Prostate gland (tissue), 2 donors: ENCODE results near the gene BLVRB. TPM values are rescaled to one million over a fixed set of nuclear protein-coding genes. Genes with fewer than 3 reads are reported as not detected.
"Not testable (repeated sequence)": the region's sequence is repeated elsewhere in the genome, so short reads cannot be mapped to it uniquely, and the experiment has no call there.

Source experiments
- DNase-seq: peaks from one replicate; pipeline ENCODE4 v3.0.0-alpha.2; 2019; ENCODE audit warnings: low spot score
- H3K27ac ChIP-seq, 2 donors: fragments of 200-600 bp; sonication (generic); 2 replicates each; pipeline ENCODE4 v1.5.1; 2017 to 2019
- H3K27me3 ChIP-seq: fragments of 200-600 bp; sonication (generic); replicated peaks from 2 replicates; pipeline ENCODE4 v1.5.1; 2019; ENCODE audit not compliant: insufficient read depth
- H3K36me3 ChIP-seq, 2 donors: fragments of 200-600 bp; sonication (generic); 1 replicate in 1 of 2; 2 replicates in 1 of 2; pipeline versions ENCODE4 v1.5.1 to v1.8.1; 2017 to 2019
- H3K4me1 ChIP-seq: fragments of 200-600 bp; sonication (generic); replicated peaks from 2 replicates; pipeline ENCODE4 v1.5.1; 2019
- H3K4me3 ChIP-seq, 2 donors: fragments of 200-600 bp; sonication (generic); 2 replicates each; pipeline ENCODE4 v1.5.1; 2017 to 2019
- H3K9me3 ChIP-seq: fragments of 200-600 bp; sonication (generic); 2 replicates; pipeline ENCODE4 v1.5.1; 2017
- POLR2A ChIP-seq: fragments of 450-650 bp; IDR thresholded peaks from one replicate; pipeline ENCODE4 v1.6.1; 2016; ENCODE audit warnings: antibody characterized with exemption, mild to moderate bottlenecking
- POLR2AphosphoS5 ChIP-seq: sonication (generic); formaldehyde crosslinking; IDR thresholded peaks from one replicate; pipeline ENCODE4 v1.6.1; 2017; ENCODE audit warnings: antibody characterized with exemption
- WGBS: methylation state at CpG from one replicate; pipeline ENCODE4 v1.1.5; 2018; 5-methylcytosine and 5-hydroxymethylcytosine counted together
- intact Hi-C: fragments of 100-400 bp; cut with DNase I; formaldehyde crosslinking; loops from one replicate; pipeline ENCODE4 v1.14.2; 2022
- total RNA-seq, 2 donors: library from RNA; depleted of rRNA; stranded (reverse); fragments of >200 nt; gene quantifications; one replicate each; pipeline ENCODE4 v1.1.0, GENCODE V29; 2016
- TF ChIP-seq, protein P1 (sequence below), 4 experiments: fragments of 200-600 bp in 2 of 4; fragments of 450-650 bp in 2 of 4; sonication (generic) in 2 of 4; IDR thresholded peaks; 1 replicate in 3 of 4; 2 replicates in 1 of 4; pipeline ENCODE4 v1.5.1; 2016 to 2019; ENCODE audit warnings: antibody characterized with exemption in 4 of 4, mild to moderate bottlenecking in 2 of 4, moderate library complexity in 2 of 4

Gene BLVRB
- total RNA-seq, 2 donors from 2014 or later: 101 to 261 TPM

DNA sequence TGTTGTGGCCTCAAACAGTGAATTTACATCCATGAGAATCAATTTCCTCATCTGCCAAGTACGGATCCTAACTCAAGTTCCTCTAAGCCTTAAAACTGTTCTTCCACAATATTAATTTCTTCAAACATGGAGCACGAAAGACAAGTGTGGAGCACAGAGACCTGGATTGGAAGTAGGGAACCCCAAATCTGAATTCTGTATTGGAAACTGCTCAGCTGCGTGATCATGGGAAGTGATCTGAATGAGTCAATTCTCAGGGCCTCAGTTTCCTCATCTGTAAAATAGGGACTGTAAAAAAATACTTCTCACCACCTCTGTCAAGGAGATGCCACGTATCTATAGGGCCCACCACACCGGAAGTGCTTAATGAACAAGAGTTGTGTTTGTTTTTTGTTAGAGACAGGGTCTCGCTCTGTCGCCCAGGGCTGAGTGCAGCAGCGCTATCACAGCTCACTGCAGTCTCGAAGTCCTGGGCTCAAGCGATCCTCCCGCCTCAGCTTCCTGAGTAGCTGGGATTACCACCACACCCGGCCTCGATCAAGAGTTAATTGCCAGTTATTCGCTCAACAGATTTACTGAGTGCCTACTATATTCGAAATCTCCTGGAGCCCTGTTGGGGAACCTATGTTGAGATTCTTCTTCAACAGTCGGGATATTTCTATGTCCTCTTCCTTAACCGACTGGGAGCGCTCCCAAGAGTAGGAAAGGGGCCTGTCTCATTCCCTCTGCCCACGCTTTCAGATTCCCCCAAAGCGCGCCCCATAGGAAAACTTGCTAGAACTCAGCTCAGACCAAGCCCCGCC is 23.0 kb downstream of the BLVRB start:
- Histone ChIP-seq H3K27me3 (no peaks in the 10 kb centered on the region), H3K9me3 (no peaks in the 10 kb centered on the region), H3K27ac (peak overlapping the region; percentile 99), H3K4me3 (peak overlapping the region; percentile 85 to 97), H3K36me3 (peaks cover 0 to 9% of the 10 kb centered on the region in 2 donors), H3K4me1 (peaks cover 19% of the 10 kb centered on the region)
- WGBS: 20% methylated on average over 22 of the region's 22 CpGs
- DNase-seq: no peak
- intact Hi-C loops: loop anchor here (10.0 kb wide), 1 partner anchor 152 kb away; no protein-coding TSS in a partner anchor
- TF ChIP-seq POLR2AphosphoS5: no peak
- no peak for TF ChIP-seq POLR2A
- TF ChIP-seq, protein P1, sequence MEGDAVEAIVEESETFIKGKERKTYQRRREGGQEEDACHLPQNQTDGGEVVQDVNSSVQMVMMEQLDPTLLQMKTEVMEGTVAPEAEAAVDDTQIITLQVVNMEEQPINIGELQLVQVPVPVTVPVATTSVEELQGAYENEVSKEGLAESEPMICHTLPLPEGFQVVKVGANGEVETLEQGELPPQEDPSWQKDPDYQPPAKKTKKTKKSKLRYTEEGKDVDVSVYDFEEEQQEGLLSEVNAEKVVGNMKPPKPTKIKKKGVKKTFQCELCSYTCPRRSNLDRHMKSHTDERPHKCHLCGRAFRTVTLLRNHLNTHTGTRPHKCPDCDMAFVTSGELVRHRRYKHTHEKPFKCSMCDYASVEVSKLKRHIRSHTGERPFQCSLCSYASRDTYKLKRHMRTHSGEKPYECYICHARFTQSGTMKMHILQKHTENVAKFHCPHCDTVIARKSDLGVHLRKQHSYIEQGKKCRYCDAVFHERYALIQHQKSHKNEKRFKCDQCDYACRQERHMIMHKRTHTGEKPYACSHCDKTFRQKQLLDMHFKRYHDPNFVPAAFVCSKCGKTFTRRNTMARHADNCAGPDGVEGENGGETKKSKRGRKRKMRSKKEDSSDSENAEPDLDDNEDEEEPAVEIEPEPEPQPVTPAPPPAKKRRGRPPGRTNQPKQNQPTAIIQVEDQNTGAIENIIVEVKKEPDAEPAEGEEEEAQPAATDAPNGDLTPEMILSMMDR (IDR thresholded peaks at IDR 0.05): no peak

DNA sequence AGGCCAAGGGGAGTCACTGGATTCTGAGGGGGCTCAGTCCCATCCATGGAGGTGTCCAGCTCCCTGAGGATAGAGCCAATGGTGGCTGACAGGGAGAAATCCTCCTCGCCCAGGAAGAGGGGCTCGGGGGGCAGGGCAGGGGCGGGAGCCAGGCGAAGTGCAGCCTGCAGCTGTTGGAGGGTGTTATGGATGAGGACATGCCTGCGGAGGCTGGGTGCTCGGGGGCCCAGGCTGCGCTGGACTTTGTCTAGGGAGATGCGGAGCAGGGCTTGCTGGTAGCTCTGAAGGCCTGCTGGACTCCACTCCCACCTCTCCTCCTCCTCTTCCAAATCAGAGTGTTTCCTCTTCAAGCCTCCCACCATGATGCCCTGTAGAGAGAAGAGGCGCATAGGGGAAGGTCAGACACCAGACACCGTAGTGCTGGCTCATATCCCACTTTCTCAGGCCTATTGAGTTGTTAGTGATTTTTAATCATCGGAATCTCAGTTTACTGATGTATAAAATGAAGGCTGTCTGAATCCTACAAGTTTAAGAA is 23.8 kb downstream of the BLVRB start:
- DNase-seq: no peak
- H3K4me3 ChIP-seq: no peak overlapping the region
- H3K36me3 ChIP-seq: peaks cover 0 to 9% of the 10 kb centered on the region in 2 donors
- TF ChIP-seq POLR2AphosphoS5: no peak
- TF ChIP-seq POLR2A: no peak
- TF ChIP-seq, protein P1 (IDR thresholded peaks at IDR 0.05): no peak
- no peaks in the 10 kb centered on the region for H3K9me3 ChIP-seq
- H3K27ac ChIP-seq: peak overlapping the region; percentile 99
- H3K4me1 ChIP-seq: peaks cover 19% of the 10 kb centered on the region
- 82% methylated on average over 11 of the region's 11 CpGs for WGBS
- H3K27me3 ChIP-seq: no peaks in the 10 kb centered on the region
- intact Hi-C loops: loop anchor here (10.0 kb wide), 1 partner anchor 153 kb away; no protein-coding TSS in a partner anchor

DNA sequence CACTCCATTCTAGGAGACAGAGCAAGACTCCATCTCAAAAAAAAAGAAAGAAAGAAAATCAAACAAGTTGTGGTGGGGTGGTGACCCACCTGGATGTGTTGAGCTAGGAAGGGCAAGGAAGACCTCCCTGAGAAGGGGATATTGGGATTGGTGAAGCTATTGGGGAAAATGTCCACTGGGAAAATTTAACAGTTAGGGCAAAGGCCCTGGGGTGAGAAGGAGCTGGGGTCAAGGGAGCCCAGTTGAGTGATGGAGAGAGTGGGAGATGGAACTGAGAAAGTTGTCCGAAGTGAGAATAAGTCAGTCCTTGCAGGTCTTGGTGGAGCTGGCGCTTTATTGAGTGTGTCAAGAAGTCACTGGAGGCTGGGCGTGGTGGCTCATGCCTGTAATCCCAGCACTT is 27.3 kb downstream of the BLVRB start:
- Histone ChIP-seq H3K27ac (no peak overlapping the region), H3K27me3 (no peaks in the 10 kb centered on the region), H3K9me3 (no peaks in the 10 kb centered on the region), H3K4me1 (peaks cover 16% of the 10 kb centered on the region), H3K4me3 (no peak overlapping the region), H3K36me3 (peaks cover 0 to 9% of the 10 kb centered on the region in 2 donors)
- TF ChIP-seq, protein P1 (IDR thresholded peaks at IDR 0.05): no peak
- TF ChIP-seq POLR2AphosphoS5 (no peak), POLR2A (no peak)
- intact Hi-C loops: no loop called here
- no peak for DNase-seq
- WGBS: 100% methylated on average over 3 of the region's 3 CpGs

GRCh38 chr19:40433391-40434216 is 31.9 kb downstream of the BLVRB start:
- Histone ChIP-seq H3K27me3 (no peaks in the 10 kb centered on the region), H3K9me3 (no peaks in the 10 kb centered on the region), H3K4me1 (no peaks in the 10 kb centered on the region), H3K4me3 (peak overlapping the region; percentile 32 to 36), H3K27ac (peak overlapping the region; percentile 93 to 98), H3K36me3 (no peaks in the 10 kb centered on the region)
- under 1% methylated on average over 26 of the region's 50 CpGs for WGBS
- peak; percentile 89 for DNase-seq
- TF ChIP-seq POLR2A (peak; percentile 51), POLR2AphosphoS5 (peak; percentile 68)
- TF ChIP-seq, protein P1 (IDR thresholded peaks at IDR 0.05): peak in 2 of 4 experiments; percentile 17 to 22
- intact Hi-C loops: no loop called here

GRCh38 chr19:40432760-40433159 is 32.8 kb downstream of the BLVRB start:
- H3K36me3 ChIP-seq, intact Hi-C loops, H3K9me3 ChIP-seq, H3K4me1 ChIP-seq, DNase-seq, H3K27me3 ChIP-seq: not testable (repeated sequence)
- peak overlapping the region; percentile 32 to 36 for H3K4me3 ChIP-seq
- H3K27ac ChIP-seq: peak overlapping the region; percentile 93 to 98
- 34% methylated on average over 7 of the region's 7 CpGs for WGBS
